OCI-LY7 (cell line): ENCODE data around the gene FAM111A. TPM values are rescaled to one million over a fixed set of nuclear protein-coding genes. Genes with fewer than 3 reads are reported as not detected.

Experiments used
- BruUV-seq: library from RNA; stranded (reverse); fragments of 400-500 nt; replicated peaks from 2 replicates; lab custom pipeline; 2021; lab: Mats Ljungman, UMichigan
- CTCF ChIA-PET: fragments of 300-600 bp; sonication (Branson Sonifier 250); formaldehyde crosslinking; loops from one replicate; lab custom pipeline; 2022; ENCODE audit warnings: antibody characterized with exemption; ENCODE audit not compliant: unreplicated experiment; lab: Charles Lee
- POLR2A ChIA-PET: fragments of 300-600 bp; sonication (Branson Sonifier 250); formaldehyde crosslinking; loops from one replicate; lab custom pipeline; 2022; ENCODE audit warnings: antibody characterized with exemption; lab: Charles Lee
- DNase-seq: peaks from one replicate; pipeline ENCODE4 v3.0.0-alpha.2; 2015; ENCODE audit warnings: low spot score
- H2AFZ ChIP-seq: fragments of 200-600 bp; sonication (generic), shearing (Covaris generic); 2 replicates; pipeline ENCODE4 v1.6.1; 2014; ENCODE audit warnings: mild to moderate bottlenecking, antibody characterized with exemption, low read length, moderate library complexity
- H3K27ac ChIP-seq: fragments of 200-600 bp; sonication (generic); 2 replicates; pipeline ENCODE4 v1.5.1; 2014; ENCODE audit warnings: mixed run types, low read depth, mild to moderate bottlenecking, moderate library complexity, low read length, inconsistent platforms; ENCODE audit not compliant: poor library complexity, severe bottlenecking
- H3K36me3 ChIP-seq: fragments of 200-600 bp; sonication (generic); 2 replicates; pipeline ENCODE4 v1.6.1; 2014; ENCODE audit warnings: mild to moderate bottlenecking, antibody characterized with exemption, low read length, moderate library complexity, mixed read lengths; ENCODE audit not compliant: insufficient read depth
- H3K4me1 ChIP-seq: fragments of 200-600 bp; sonication (generic); 2 replicates; pipeline ENCODE4 v1.5.1; 2014; ENCODE audit warnings: mild to moderate bottlenecking, low read length; ENCODE audit not compliant: insufficient read depth, poor library complexity, severe bottlenecking
- H3K4me2 ChIP-seq: fragments of 200-600 bp; sonication (generic); 2 replicates; pipeline ENCODE4 v1.6.1; 2014; ENCODE audit warnings: mild to moderate bottlenecking, low read length
- H3K4me3 ChIP-seq: fragments of 200-600 bp; sonication (generic); 2 replicates; pipeline ENCODE4 v1.5.1; 2014; ENCODE audit warnings: mild to moderate bottlenecking, low read depth, low read length; ENCODE audit not compliant: poor library complexity, severe bottlenecking
- H3K79me2 ChIP-seq: fragments of 200-600 bp; sonication (generic); 2 replicates; pipeline ENCODE4 v1.6.1; 2016; ENCODE audit warnings: low read depth, mild to moderate bottlenecking, low read length, moderate library complexity, mixed read lengths; ENCODE audit not compliant: insufficient read depth
- H3K9me2 ChIP-seq: fragments of 200-600 bp; sonication (generic); 2 replicates; pipeline ENCODE4 v1.6.1; 2016; ENCODE audit warnings: mild to moderate bottlenecking, low read length, mixed read lengths; ENCODE audit not compliant: insufficient read depth
- H3K9me3 ChIP-seq: fragments of 200-600 bp; sonication (generic); 2 replicates; pipeline ENCODE4 v1.6.1; 2014; ENCODE audit warnings: mild to moderate bottlenecking, mixed run types, low read length, mixed read lengths
- H4K20me1 ChIP-seq: fragments of 200-600 bp; sonication (generic); 2 replicates; pipeline ENCODE4 v1.6.1; 2014; ENCODE audit warnings: mild to moderate bottlenecking, antibody characterized with exemption, low read length, moderate library complexity, mixed read lengths; ENCODE audit not compliant: insufficient read depth
- CTCF ChIP-seq: fragments of 200-600 bp; sonication (generic); conservative IDR thresholded peaks from 2 replicates; pipeline ENCODE4 v1.5.1; 2014; ENCODE audit warnings: mild to moderate bottlenecking, antibody characterized with exemption, low read length, moderate library complexity, mixed read lengths
- EZH2phosphoT487 ChIP-seq: fragments of 200-600 bp; sonication (generic); IDR thresholded peaks from 2 replicates; pipeline ENCODE4 v1.6.1; 2018; ENCODE audit warnings: low read depth, borderline replicate concordance, mild to moderate bottlenecking, mixed run types, antibody characterized with exemption, low read length, moderate library complexity, mixed read lengths
- intact Hi-C: fragments of 100-400 bp; cut with micrococcal nuclease; formaldehyde crosslinking; loops from one replicate; pipeline ENCODE4 v1.10.0; 2022; ENCODE audit not compliant: unreplicated experiment
- total RNA-seq, 2 experiments: library from RNA; depleted of rRNA in 1 of 2; stranded (reverse); fragments of >200 nt in 1 of 2; shearing (Covaris generic) in 1 of 2; gene quantifications; 2 replicates each; pipeline ENCODE4 v1.2.3, GENCODE V29; 2014 to 2022

FAM111A gene
- total RNA-seq, 2 experiments from 2014 or later, result 83.9 to 93.7 TPM

GRCh38 chr11:59176330-59176729 is 33.7 kb downstream of the FAM111A start:
- Histone ChIP-seq H2AFZ (no peak overlapping the region), H3K4me1 (peaks cover 11% of the 10 kb centered on the region), H3K27ac (no peak overlapping the region), H4K20me1 (no peaks in the 10 kb centered on the region), H3K79me2 (no peaks in the 10 kb centered on the region), H3K36me3 (no peaks in the 10 kb centered on the region), H3K9me2 (no peaks in the 10 kb centered on the region), H3K4me3 (no peak overlapping the region), H3K4me2 (no peak overlapping the region), H3K9me3 (0 out of 2 replicates have a peak, but pooled peaks cover 9% of the 10 kb centered on the region)
- POLR2A ChIA-PET, result no interaction called here
- DNase-seq, result no peak
- CTCF ChIA-PET, result no interaction called here
- BruUV-seq, result no TSS peak
- intact Hi-C loops, result no loop called here
- TF ChIP-seq CTCF (no peak), EZH2phosphoT487 (no peak)

- no peak overlapping the region for H3K4me3 ChIP-seq
- intact Hi-C loops, result no loop called here
- no peak overlapping the region for H2AFZ ChIP-seq
- H3K36me3 ChIP-seq, result no peaks in the 10 kb centered on the region; the same call in 1 of the 2 replicates
- H3K79me2 ChIP-seq, result no peaks in the 10 kb centered on the region
- BruUV-seq, result no TSS peak
- no peaks in the 10 kb centered on the region for H3K9me2 ChIP-seq
- no peak overlapping the region for H3K4me2 ChIP-seq
- no peak for TF ChIP-seq CTCF
- TF ChIP-seq EZH2phosphoT487, result no peak
- H4K20me1 ChIP-seq, result no peaks in the 10 kb centered on the region
- H3K4me1 ChIP-seq, result peaks cover under 1% of the 10 kb centered on the region
- DNase-seq, result no peak
- CTCF ChIA-PET, result no interaction called here
- H3K9me3 ChIP-seq, result 0 out of 2 replicates have a peak, but pooled peaks cover 9% of the 10 kb centered on the region
- H3K27ac ChIP-seq, result no peak overlapping the region
- POLR2A ChIA-PET, result no interaction called here
Observed at GRCh38 chr11:59178402-59178801, 35.7 kb downstream of the FAM111A start.

- no peak overlapping the region for H3K4me3 ChIP-seq
- H3K4me1 ChIP-seq, result peaks cover 6% of the 10 kb centered on the region
- H3K4me2 ChIP-seq, result no peak overlapping the region
- no TSS peak for BruUV-seq
- POLR2A ChIA-PET, result no interaction called here
- no peak for TF ChIP-seq EZH2phosphoT487
- no peak for TF ChIP-seq CTCF
- CTCF ChIA-PET, result no interaction called here
- H3K27ac ChIP-seq, result no peak overlapping the region
- H4K20me1 ChIP-seq, result no peaks in the 10 kb centered on the region
- H3K9me2 ChIP-seq, result no peaks in the 10 kb centered on the region
- intact Hi-C loops, result no loop called here
- H3K36me3 ChIP-seq, result no peaks in the 10 kb centered on the region; the same call in 1 of the 2 replicates
- H2AFZ ChIP-seq, result no peak overlapping the region
- DNase-seq, result no peak
- no peaks in the 10 kb centered on the region for H3K79me2 ChIP-seq
- H3K9me3 ChIP-seq, result 0 out of 2 replicates have a peak, but pooled peaks cover 9% of the 10 kb centered on the region
Observed at GRCh38 chr11:59179121-59179520, 36.5 kb downstream of the FAM111A start.
